HG03025 (cell line): ENCODE results near the gene PRPF8.
A peak's percentile ranks its signal among the peaks of the same experiment; 100 is the strongest.
"Not testable (repeated sequence)": the region's sequence is repeated elsewhere in the genome, so short reads cannot be mapped to it uniquely, and the experiment has no call there.

Experiments
- ATAC-seq: cut with Tn5 transposase; IDR thresholded peaks from one replicate; pipeline ENCODE4 v1.9.1; 2021; ENCODE audit warnings: mild to moderate bottlenecking, moderate library complexity; ENCODE audit not compliant: unreplicated experiment, low FRiP score

The PRPF8 gene

GRCh38 chr17:1695365-1695764 is 10.7 kb upstream of the PRPF8 start:
- ATAC-seq: no peak

- ATAC-seq: no peak
Observed at GRCh38 chr17:1693339-1693738, 8.7 kb upstream of the PRPF8 start.

GRCh38 chr17:1690544-1691221 is 6.0 kb upstream of the PRPF8 start:
- ATAC-seq: no peak

GRCh38 chr17:1688405-1688804 is 3.7 kb upstream of the PRPF8 start:
- ATAC-seq: not testable (repeated sequence)

- no peak for ATAC-seq
Observed at GRCh38 chr17:1686086-1686485, 1.4 kb upstream of the PRPF8 start.

- no peak for ATAC-seq
Observed at GRCh38 chr17:1683459-1683858, 1.2 kb downstream of the PRPF8 start.

GRCh38 chr17:1676401-1676800 is 8.3 kb downstream of the PRPF8 start:
- no peak for ATAC-seq

- ATAC-seq: no peak
Observed at GRCh38 chr17:1673041-1673785, 11.5 kb downstream of the PRPF8 start.

- not testable (repeated sequence) for ATAC-seq
Observed at GRCh38 chr17:1663934-1664333, 20.7 kb downstream of the PRPF8 start.

GRCh38 chr17:1661045-1661444 is 23.6 kb downstream of the PRPF8 start:
- no peak for ATAC-seq

- ATAC-seq: no peak
Observed at GRCh38 chr17:1658100-1658499, 26.6 kb downstream of the PRPF8 start.

- no peak for ATAC-seq
Observed at GRCh38 chr17:1653735-1654134, 30.9 kb downstream of the PRPF8 start.

GRCh38 chr17:1652794-1653193 is 31.9 kb downstream of the PRPF8 start:
- not testable (repeated sequence) for ATAC-seq

- ATAC-seq: no peak
Observed at GRCh38 chr17:1651559-1651844, 33.2 kb downstream of the PRPF8 start.

GRCh38 chr17:1650731-1651558 is 33.7 kb downstream of the PRPF8 start:
- no peak for ATAC-seq

GRCh38 chr17:1649844-1650501 is 34.7 kb downstream of the PRPF8 start, which contains the start of gene RILP:
TSS of gene RILP (minus strand) at chr17:1649866. CDS start at chr17:1649804, 62 bp downstream.
- no peak for ATAC-seq

GRCh38 chr17:1648963-1649843 is 35.5 kb downstream of the PRPF8 start:
- peak; percentile 47 for ATAC-seq

- no peak for ATAC-seq
Observed at GRCh38 chr17:1648173-1648962, 36.3 kb downstream of the PRPF8 start.

- no peak for ATAC-seq
Observed at GRCh38 chr17:1647802-1648171, 36.9 kb downstream of the PRPF8 start.
